GM21825 (cell line): ENCODE measurements around the gene EEF2K.
"Not testable (repeated sequence)": the region's sequence is repeated elsewhere in the genome, so short reads cannot be mapped to it uniquely, and the experiment has no call there.

Experiments used
- ATAC-seq: cut with Tn5 transposase; IDR thresholded peaks from one replicate; pipeline ENCODE4 v1.9.1; 2021; ENCODE audit warnings: mild to moderate bottlenecking, moderate library complexity; ENCODE audit not compliant: unreplicated experiment

EEF2K gene

DNA sequence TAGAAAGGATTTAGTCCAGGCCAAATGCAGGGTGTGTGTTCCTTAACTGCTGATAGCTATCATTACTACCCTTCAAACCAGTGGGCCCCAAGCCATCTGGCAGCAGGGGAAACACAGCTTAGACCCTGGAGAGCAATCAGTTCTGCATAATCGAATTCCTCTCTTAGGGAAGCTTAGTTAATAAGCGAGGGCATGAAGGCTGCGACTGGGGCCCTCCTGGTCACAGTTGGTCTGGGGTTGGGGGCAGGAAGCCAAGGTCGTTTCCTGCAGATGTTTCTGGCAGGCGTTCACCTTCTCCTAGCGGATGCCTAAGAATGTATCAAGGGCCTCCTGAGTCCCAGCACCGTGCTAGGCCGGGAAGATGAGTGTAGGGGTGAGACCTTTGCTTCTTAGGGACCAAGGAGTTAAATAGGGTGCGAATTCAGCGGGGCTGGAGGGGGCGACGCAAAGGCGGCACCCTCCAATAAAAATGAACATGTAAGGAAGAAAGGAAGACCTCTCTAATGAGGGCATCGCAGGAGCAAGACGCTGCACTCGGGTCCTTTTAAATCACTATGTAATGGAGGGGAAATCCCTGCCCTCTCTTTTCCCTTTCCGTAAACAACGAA is 16.5 kb upstream of the EEF2K start:
- no peak for ATAC-seq

DNA sequence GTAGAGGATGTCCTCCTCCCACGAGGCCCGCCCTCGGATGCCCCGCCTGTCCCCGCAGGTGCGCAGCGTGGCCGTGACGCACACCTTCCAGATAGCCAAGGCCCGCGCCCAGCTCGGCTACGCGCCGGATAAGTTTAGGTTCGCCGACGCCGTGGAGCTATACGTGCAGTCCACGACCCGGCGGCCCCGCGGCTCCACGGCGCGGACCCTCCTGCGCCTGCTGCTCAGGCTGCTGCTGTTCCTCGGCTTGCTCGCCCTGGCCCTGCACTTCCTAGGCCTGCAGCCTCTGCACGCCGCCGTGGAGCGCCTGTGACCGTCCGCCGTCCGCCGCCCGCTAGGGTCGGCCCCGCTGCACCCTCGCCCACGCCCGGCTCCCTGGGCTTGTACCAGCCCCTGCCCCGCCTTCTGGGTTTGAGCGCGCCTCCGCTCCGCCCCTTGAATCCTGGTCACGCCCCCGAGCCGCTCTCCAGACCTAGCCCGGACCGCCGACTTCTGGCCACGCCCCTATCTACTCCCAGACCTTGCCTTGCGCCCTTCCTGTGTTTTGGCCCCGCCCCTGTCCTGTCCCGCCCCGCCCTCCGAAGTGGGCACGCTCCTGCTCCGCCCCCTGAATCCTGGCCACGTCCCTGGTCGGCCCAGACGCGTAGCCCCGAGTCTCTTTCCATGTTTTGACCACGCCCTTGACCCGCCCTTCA is 15.8 kb upstream of the EEF2K start:
- peak; percentile 46 for ATAC-seq

DNA sequence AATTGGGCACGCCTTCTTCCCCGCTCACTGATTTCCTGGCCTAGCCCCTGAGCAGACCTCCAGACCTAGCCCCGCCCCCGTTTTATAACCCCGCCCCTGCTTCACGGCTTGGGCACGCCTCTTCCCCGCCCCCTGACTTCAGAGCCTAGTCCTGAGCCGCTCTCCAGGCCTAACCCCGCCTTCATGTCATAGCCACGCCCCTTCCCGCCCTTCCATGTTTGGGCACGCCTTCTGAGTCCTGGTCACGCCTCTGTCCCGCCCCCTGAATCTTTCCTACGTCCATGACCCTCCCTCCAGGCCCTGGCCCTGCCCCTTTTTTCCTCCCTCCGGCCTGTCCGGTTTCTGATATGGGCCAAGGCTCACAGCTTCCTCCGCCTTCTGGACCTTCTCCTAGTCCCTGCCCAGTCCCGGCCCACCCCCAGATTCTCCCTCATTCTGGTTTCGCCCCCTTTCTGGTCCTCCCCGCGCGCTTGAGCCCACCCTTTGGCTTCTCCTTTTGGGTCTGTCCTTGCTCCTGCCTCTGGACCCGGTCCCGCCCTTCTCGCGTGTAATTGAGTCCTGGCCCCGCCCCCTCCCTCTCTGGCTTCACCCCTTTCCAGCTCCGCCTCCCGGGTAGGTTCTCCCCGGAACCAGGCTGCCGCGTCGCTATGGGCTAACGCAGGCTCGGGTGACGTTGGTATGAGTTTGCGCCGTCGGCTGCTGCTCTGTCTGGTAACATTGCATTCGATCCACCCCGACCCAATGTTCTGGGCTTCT is 15.1 kb upstream of the EEF2K start:
- peak; percentile 41 for ATAC-seq

DNA sequence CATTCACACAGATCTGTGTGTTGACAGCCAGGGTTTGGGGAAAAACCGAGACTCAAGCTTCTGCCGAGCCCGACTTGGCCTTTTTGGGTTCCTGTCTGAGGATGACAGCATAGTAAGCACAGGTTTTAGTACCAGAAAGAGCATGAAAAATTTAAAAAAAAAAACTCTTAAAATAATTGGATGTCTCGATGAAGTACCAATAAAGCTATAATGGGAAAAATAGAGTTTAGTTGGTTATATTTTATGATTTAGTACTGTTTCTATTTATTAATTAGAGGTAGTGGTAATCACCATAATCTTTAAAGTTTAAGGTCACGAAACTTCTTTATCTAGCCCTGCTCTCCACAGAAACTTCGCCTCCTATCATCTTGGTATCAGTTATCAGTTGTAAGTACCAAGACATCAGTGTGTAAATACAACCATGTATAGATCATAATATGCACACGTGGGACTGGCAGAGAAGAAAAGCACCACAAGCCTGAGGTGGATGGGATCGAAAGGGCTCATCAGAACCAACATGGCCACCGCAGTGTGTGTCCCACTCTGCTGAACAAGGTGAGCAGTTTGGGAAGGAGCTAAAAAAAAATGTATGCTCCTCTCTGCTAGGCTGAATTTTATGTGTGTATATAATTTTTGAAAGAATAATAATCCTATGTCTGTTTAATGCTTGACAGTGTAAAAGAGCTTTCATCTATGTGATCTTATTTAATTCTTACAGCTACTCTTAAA is 14.4 kb upstream of the EEF2K start:
- ATAC-seq: no peak

DNA sequence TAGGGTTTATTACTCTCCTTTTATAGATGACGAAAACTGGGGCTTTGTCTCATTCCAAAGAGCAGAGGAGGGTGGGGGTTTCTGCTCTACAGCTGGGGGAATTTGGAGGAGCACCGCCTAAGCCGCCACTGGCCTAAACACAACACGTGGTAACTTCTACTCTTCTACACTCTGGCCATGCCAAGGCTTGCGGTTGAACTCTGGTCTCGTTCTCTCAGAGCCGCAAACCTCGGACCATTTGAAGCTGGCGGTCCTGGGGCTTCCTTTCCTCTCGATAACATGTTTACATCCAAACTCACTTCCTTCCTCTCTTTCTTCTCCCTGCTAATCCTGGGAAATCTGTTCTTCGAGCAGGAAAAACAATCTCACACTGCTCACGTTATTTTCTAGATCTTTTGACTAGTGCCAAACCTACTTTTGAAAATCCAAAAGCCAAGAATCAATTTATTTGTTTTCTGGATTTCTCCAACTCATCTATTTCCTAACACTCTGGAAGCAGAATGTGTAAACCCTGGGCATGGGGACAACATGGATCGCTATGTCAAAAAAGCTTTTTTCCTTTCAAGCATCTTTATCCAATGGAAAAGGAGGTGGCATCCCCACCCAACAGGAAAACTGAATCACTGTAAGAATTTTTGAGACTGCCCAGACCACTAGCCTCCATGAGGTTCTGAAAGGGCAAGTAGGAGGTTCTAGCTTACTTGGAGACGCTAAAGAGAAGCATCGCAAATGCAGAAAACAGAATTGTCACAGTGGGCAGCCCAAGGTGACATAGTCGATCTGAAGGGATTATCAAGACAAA is 13.6 kb upstream of the EEF2K start:
- peak; percentile 23 for ATAC-seq

DNA sequence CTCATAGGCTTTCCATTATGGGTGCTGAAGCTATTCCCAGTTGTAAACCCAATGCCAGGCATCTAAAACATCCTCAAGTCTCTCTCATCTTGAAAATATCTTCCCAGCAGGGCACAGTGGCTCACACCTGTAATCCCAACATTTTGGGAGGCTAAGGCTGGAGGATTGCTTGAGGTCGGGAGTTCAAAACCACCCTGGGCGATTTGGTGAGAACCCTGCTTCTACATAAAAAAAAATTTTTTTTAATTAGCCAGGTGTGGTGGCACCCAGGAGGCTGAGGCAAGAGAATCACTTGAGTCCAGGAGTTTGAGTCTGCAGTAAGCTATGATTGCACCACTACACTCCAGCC is 13.0 kb upstream of the EEF2K start:
- no peak for ATAC-seq

DNA sequence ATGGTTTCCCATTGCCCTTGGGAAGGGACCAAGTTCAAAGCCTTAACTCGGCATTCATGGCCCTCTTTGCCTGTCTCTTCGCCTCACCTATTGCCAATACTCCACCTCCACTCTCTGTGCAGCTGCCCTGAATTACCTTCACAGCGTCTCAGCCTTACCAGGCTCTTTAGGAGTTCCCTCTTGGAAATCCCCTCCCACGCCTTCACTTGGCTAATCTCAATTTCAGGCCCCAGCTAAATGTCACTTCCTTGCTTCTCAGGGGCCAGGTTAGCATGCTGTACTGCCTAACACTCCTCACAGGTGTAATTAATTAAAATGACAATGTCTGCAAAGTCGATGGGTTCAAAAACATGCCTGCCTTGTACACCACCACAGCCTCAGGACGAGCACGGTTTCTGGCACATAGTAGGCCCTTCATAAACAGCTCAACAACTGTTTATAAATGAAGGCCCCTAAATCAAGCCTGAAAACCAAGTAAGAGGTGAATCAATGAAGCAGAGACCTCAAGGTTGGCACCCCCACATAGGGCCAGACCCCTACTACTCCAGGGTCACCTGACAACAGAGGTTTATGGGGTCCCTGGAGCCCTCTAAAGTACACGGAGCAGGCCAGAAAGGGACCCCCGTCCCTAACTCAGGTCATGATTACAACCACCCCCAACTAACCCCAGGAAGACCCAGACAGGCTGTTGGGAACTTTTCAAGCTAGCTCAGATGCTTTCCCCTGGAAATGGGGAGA is 11.2 kb upstream of the EEF2K start:
- ATAC-seq: no peak

DNA sequence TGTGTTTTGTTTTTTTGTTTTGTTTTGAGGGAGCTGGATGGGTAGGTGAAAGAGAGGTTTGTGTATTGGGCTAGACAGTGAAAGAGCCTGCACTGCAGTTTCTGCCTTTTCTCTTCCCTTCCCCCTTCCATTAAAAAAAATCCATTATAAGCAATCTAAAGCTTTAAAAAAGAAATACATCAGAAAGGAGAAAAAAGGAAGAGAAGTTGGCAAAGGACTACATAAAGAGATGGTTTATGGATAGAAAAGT is 10.7 kb upstream of the EEF2K start:
- no peak for ATAC-seq

DNA sequence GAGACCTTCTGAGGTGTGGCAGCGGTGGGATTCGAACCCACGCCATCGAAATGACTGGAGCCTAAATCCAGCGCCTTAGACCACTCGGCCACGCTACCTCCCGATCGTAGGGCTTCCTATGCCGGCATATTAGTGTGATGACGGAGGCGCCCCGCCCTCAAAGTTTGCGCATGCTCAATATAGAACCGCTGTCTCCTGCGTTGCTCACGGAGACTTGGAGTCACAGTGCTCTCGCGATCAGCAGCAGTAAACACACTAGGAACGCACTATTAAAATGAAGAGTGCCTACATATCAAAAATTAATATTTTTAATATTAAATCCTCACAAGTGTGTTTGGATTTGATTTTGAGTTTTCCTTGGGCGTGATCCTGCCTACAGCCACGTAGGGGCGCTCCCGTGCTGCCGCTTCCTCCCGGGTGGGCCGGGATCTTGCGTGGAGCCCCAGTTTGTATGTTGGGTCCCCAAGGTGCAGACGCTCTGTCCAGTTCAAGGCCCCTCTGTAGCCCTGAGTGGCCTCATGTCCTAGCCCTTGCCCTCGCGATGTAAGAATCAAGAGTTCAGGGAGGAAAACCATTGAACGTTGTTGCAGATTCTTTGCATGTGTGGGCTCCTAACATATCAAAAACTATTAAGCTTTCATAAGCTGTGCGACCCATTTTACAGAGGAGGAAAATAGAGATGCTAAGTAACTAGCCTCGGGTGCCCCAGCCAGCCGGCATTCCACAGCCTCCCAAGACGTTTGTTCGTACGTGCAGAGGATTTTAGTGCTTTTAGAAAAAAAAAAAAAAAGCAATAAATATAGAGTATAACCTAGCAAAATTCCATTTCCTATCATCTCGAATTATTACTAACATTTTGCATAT is 10.2 kb upstream of the EEF2K start:
- ATAC-seq: no peak

DNA sequence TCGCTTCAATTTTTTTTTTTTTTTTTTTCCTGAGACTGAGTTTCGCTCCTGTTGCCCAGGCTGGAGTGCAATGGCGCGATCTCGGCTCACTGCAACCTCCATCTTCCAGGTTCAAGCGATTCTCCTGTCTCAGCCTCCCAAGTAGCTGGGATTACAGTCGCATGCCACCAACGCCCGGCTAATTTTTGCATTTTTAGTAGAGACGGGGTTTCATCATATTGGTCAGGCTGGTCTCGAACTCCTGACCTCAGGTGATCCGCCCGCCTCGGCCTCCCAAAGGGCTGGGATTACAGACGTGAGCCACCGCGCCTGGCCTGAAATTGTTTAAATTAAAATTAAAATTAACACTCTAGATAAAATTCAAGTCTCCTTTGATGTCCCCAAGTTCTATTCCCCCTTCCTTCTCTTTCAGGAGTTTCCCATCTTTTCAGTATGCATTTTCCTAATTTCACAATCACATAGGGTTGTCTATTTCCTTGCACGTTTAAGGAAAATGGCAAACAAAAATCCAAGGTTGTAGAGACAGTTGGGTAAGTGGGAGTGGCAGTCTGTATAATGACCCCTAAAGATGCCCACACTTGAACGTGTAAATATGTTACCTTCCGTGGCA is 9.4 kb upstream of the EEF2K start:
- not testable (repeated sequence) for ATAC-seq

DNA sequence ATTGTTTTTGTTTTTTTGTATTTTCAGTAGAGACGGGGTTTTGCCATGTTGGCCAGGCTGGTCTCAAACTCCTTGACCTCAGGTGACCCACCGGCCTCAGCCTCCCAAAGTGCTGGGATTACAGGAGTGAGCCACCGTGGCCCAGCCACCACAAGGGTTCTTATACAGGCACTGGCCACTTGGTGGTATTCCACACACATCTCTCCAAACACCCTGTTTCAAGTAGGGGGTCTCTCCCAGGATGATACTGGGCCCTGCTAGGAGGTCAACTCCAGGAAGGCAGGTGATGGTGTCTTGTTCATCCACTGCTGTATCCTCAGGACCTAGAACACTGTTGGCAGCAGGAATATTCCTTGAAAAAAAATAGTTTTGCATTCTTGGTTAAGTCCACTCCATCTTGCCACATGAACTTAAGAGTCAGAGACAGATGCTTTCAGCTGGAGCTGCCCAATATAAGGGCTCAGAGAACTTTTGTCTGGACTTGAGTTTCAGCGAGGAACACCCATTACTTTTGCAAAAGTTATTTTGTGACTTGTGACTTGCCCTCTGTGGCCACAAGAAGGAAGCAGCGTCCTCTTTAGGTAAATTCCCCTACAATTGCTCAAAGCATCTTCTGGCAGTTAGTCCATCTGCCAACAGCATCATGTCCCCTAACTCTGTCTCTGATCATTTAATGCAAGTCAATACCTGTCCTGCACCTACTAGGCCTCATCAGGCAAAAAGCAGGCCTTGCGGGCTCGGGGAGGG is 7.4 kb upstream of the EEF2K start:
- no peak for ATAC-seq

DNA sequence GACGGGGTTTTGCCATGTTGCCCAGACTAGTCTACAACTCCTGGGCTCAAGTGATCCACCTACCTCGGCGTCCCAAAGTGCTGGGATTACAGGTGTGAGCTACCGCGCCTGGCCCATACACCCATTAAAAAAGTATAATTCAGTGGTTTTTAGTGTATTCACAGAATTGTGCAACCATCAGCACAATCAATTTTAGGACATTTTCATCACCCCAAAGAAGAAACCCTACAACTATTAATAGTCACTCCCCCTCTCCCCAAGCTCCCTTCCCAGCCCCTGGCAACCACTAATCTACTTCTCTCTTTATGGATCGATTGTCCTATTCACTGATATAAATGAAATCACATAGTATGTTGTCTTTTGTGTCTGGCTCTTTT is 3.8 kb upstream of the EEF2K start:
- ATAC-seq: no peak

DNA sequence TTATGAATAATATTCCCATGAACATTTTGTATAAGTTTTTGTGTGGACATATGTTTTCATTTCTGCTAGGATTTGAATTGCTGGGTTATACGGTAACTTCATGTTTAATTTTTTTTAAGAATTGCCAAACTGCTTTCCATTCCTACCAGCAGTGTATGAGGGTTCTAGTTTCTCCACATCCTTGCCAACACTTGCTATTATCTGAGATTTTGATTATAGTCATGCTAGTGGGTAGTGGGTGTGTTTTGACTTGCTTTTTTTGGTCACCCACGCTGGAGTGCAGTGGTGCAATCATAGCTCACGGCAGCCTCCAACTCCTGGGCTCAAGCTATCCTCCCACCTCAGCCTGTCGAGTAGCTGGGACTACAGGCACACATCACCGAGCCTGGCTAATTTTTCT is 3.0 kb upstream of the EEF2K start:
- no peak for ATAC-seq

DNA sequence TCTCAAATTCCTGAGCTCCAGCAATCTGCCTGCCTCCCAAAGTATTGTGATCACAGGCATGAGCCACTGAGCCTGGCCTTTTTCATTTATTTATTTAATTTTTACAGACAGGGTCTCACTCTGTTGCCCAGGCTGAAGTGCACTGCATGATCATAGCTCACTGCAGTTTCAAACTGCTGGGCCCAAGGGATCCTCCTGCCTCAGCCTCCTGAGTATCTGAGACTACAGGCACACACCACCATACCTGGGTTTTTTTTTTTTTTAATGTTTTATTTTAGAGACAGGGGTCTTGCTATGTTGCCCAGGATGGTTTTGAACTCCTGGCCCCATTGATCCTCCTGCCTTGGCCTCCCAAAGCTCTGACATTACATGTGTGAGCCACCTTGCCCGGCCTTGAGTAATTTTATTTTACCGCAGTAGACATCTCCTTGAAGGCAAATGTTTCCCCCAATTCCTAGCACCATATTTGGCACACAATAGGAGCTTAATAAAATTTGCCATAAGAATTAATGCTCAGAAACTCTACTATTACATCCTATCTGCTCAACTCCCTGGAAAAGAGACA is 1.9 kb upstream of the EEF2K start:
- ATAC-seq: no peak

DNA sequence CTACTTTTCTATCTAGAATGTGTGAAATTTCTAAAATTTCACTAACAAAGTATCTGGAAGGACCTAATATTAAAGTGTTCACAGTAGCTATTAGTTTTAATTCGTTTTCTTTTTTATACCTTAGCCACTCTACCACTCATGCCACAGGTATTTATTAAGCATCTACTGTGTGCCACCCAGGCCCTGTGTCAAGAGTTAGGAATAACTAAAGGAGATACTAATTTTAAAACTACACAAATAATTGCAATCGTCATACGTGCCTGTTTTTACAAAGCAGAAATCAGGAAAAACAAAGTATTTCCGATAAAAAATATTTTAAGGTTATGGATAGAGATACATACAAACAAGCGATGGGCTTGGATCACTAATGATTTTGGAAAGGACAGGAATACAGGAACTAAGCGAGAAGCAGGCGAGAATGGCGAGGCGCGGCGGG is 483 bp upstream of the EEF2K start:
- no peak for ATAC-seq

DNA sequence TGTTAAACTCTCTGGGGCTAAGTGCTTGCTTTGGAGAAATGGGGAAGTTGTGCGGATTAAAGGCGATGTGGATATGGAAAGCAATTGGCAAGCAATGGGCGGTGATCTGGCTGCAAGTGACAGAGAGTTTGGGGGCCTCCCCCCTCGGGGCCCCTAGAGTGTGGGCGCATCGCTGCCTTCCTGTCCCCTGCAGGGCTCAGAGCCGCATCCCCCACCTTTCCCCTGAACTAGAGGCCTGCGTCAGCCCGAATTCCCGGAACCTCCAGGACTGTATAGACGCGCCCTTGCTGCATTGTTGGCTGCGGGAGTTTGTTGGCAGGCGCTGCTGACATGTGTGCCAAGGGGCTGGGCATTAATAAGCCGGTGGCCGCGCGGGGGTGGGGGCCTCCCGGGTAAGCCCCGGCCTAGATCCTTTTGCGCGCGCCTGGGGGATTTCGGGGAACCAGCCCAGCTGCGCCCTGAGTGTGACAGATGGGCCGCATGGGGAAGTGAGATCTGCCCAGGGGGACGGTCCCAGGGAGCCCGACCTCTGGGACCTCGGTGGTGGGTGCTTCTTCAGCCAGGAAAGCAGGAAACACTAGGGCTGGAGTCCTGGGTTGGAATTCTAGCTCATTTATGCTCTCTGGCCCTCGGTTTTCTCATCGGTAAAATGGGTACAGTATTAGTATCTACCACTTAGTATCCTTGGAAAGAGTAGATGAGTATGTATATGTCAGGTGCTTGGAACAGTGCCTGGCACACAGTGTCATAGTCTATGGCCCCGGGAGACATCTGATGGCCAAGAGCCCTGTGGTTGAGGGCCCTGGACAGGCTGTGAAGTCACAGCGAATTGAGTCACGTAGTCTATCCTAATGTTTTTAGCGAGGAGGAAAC is 1.0 kb downstream of the EEF2K start:
- ATAC-seq: peak; percentile 40

DNA sequence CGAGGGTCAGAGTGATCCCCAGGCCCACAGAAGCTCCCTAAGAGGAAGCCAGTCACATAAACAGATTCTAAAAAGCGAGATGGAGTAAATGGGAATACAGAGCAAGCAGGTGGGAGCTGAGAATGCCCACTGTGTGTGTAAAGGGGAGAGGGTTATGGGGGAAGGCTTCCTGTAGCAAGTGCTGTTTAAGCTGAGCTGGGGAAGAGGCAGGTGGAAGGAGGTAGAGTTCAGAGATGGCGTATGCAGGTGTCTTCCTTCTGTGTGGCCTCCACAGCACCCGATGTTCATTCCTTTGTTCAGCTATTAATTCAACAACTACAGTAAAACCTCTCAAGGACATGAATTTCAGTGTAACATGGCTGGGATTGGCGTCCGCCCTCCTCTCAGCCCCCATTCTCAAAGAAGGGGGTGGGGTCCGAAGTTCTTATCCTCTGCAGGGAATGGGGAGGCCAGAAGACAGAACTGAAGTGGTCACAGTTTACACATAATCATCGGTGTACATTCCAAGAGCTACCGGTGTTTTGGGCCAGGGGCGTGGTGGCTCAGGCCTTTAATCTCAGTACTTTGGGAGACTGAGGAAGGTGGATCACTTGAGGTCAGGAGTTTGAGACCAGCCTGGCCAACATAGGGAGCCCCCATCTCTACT is 1.8 kb downstream of the EEF2K start:
- no peak for ATAC-seq
